Naive thymus-derived CD8-positive, alpha-beta T cell (primary cell): ENCODE data around the gene FLNB. TPM values are rescaled to one million over a fixed set of nuclear protein-coding genes. Genes with fewer than 3 reads are reported as not detected.

Experiments
- ATAC-seq, 2 donors: fragments of 150-1000 bp; cut with Tn5 transposase in 1 of 2; sonication (Bioruptor Pico), chemical (Tn5 transposase) in 1 of 2; 1 replicate in 1 of 2; 2 replicates in 1 of 2; pipeline ENCODE4 v1.10.0; 2021; ENCODE audit warnings: mild to moderate bottlenecking in 2 of 2, moderate library complexity in 2 of 2
- POLR2A ChIA-PET: fragments of 350-600 bp; sonication (Branson Sonifier 250); formaldehyde crosslinking; loops from one replicate; lab custom pipeline; 2021; ENCODE audit warnings: antibody characterized with exemption; lab: Charles Lee
- DNase-seq, 10 donors: peaks; one replicate each; pipeline versions ENCODE4 v3.0.0 to v3.0.0-alpha.2; 2020 to 2022
- H3K27ac Mint-ChIP-seq, 10 donors: one replicate each; pipeline ENCODE4 v1.8.0; 2020 to 2022; ENCODE audit warnings: mild to moderate bottlenecking in 10 of 10, mixed read lengths in 10 of 10, moderate library complexity in 4 of 10, inconsistent platforms in 1 of 10
- H3K27me3 Mint-ChIP-seq, 5 donors: one replicate each; pipeline ENCODE4 v1.8.0; 2021 to 2022; ENCODE audit warnings: mixed read lengths in 5 of 5
- H3K36me3 Mint-ChIP-seq, 3 donors: one replicate each; pipeline ENCODE4 v1.8.0; 2020 to 2022; ENCODE audit warnings: mixed read lengths in 3 of 3, mild to moderate bottlenecking in 2 of 3, inconsistent platforms in 1 of 3
- H3K4me1 Mint-ChIP-seq, 4 donors: one replicate each; pipeline ENCODE4 v1.8.0; 2021 to 2022; ENCODE audit warnings: mixed read lengths in 4 of 4
- H3K4me3 Mint-ChIP-seq, 10 donors: one replicate each; pipeline ENCODE4 v1.8.0; 2020 to 2022; ENCODE audit warnings: mild to moderate bottlenecking in 10 of 10, mixed read lengths in 10 of 10, moderate library complexity in 6 of 10, inconsistent platforms in 1 of 10
- H3K9me3 Mint-ChIP-seq, 9 donors: one replicate each; pipeline ENCODE4 v1.8.0; 2020 to 2022; ENCODE audit warnings: mixed read lengths in 9 of 9, mild to moderate bottlenecking in 3 of 9, inconsistent platforms in 1 of 9, moderate library complexity in 1 of 9
- polyA plus RNA-seq, 3 donors: library from polyadenylated mRNA; unstranded; fragments of 300-500 nt; fragmentation: Illumina TruSeq; gene quantifications; one replicate each; pipeline ENCODE4 v1.2.3, GENCODE V29; 2021
- total RNA-seq, 8 experiments: library from RNA in 2 of 8; stranded (reverse) in 2 of 8; gene quantifications; one replicate each; pipeline ENCODE4 v1.2.3 and lab custom pipeline; 2021 to 2026

FLNB gene
- total and polyA plus RNA-seq, 5 experiments from 2014 or later: 11.8 to 76.7 (median 32.2) TPM

DNA sequence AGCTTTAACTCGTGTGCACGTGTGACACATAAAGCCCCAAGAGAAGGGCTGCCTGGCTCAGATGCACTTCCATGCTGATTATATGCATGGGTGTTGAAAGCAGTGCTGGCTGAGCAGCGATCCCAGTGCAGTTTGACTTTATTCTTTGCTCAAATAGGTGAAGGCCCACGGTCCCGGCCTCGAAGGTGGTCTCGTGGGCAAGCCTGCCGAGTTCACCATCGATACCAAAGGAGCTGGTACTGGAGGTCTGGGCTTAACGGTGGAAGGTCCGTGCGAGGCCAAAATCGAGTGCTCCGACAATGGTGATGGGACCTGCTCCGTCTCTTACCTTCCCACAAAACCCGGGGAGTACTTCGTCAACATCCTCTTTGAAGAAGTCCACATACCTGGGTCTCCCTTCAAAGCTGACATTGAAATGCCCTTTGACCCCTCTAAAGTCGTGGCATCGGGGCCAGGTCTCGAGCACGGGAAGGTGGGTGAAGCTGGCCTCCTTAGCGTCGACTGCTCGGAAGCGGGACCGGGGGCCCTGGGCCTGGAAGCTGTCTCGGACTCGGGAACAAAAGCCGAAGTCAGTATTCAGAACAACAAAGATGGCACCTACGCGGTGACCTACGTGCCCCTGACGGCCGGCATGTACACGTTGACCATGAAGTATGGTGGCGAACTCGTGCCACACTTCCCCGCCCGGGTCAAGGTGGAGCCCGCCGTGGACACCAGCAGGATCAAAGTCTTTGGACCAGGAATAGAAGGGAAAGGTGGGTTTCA, 114.9 kb downstream of the FLNB start:
- no peak for DNase-seq
- H3K36me3 Mint-ChIP-seq: peaks cover 14 to 93% (median 61%) of the 10 kb centered on the region in 3 donors
- no peak overlapping the region for H3K27ac Mint-ChIP-seq
- POLR2A ChIA-PET: interaction anchor here (0.6 to 1.4 kb wide), 3 partner anchors 12 to 108 kb away, joined by 3 to 5 read pairs (median 3); no protein-coding TSS in a partner anchor
- H3K27me3 Mint-ChIP-seq: no peaks in the 10 kb centered on the region
- no peak for ATAC-seq
- H3K9me3 Mint-ChIP-seq: no peaks in the 10 kb centered on the region
- peaks cover 2 to 11% (median 7%) of the 10 kb centered on the region in 4 donors for H3K4me1 Mint-ChIP-seq
- no peak overlapping the region for H3K4me3 Mint-ChIP-seq

DNA sequence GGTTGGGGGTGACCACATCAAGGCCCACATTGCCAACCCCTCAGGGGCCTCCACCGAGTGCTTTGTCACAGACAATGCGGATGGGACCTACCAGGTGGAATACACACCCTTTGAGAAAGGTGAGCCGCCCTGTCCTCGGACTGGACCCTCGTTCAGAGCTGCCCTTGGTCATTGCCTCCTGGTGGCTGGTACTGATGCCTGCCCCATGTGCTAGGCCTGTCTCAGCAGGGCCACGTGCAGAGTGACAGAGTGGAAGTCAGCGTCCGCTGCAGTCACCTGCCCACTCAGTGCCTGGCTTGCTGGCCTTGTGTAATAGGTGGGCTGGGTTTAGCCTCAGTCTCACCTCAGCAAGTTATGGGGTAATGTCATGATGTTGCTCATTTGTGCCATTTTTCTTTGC, 116.2 kb downstream of the FLNB start:
- POLR2A ChIA-PET: no interaction called here
- DNase-seq (no peak), ATAC-seq (no peak)
- H3K27me3 Mint-ChIP-seq: no peaks in the 10 kb centered on the region
- no peaks in the 10 kb centered on the region for H3K9me3 Mint-ChIP-seq
- peaks cover 16 to 90% (median 60%) of the 10 kb centered on the region in 3 donors for H3K36me3 Mint-ChIP-seq
- H3K4me1 Mint-ChIP-seq: peaks cover 7 to 14% (median 9%) of the 10 kb centered on the region in 4 donors
- H3K27ac Mint-ChIP-seq: peak overlapping the region in 1 of 10 donors; percentile 8
- H3K4me3 Mint-ChIP-seq: no peak overlapping the region

GRCh38 chr3:58129041-58129770, 121.0 kb downstream of the FLNB start:
- H3K9me3 Mint-ChIP-seq: no peaks in the 10 kb centered on the region
- H3K27me3 Mint-ChIP-seq: no peaks in the 10 kb centered on the region
- peaks cover 2 to 25% (median 13%) of the 10 kb centered on the region in 4 donors for H3K4me1 Mint-ChIP-seq
- no peak for ATAC-seq
- H3K36me3 Mint-ChIP-seq: peaks cover 14 to 85% (median 45%) of the 10 kb centered on the region in 3 donors
- POLR2A ChIA-PET: interaction anchor here (0.8 to 1.4 kb wide), 2 partner anchors 9 to 11 kb away, joined by 3 read pairs; no protein-coding TSS in a partner anchor
- peak overlapping the region in 1 of 10 donors; percentile 45 for H3K4me3 Mint-ChIP-seq
- DNase-seq: no peak
- H3K27ac Mint-ChIP-seq: peak overlapping the region in 4 of 10 donors; percentile 20 to 48 (median 45)

- no peaks in the 10 kb centered on the region for H3K9me3 Mint-ChIP-seq
- peaks cover 13 to 83% (median 37%) of the 10 kb centered on the region in 3 donors for H3K36me3 Mint-ChIP-seq
- no peak overlapping the region for H3K27ac Mint-ChIP-seq
- peaks cover 2 to 25% (median 13%) of the 10 kb centered on the region in 4 donors for H3K4me1 Mint-ChIP-seq
- no peak overlapping the region for H3K4me3 Mint-ChIP-seq
- no peaks in the 10 kb centered on the region for H3K27me3 Mint-ChIP-seq
- DNase-seq (no peak), ATAC-seq (no peak)
- POLR2A ChIA-PET: no interaction called here
Observed at GRCh38 chr3:58130591-58130990, 122.4 kb downstream of the FLNB start.

DNA sequence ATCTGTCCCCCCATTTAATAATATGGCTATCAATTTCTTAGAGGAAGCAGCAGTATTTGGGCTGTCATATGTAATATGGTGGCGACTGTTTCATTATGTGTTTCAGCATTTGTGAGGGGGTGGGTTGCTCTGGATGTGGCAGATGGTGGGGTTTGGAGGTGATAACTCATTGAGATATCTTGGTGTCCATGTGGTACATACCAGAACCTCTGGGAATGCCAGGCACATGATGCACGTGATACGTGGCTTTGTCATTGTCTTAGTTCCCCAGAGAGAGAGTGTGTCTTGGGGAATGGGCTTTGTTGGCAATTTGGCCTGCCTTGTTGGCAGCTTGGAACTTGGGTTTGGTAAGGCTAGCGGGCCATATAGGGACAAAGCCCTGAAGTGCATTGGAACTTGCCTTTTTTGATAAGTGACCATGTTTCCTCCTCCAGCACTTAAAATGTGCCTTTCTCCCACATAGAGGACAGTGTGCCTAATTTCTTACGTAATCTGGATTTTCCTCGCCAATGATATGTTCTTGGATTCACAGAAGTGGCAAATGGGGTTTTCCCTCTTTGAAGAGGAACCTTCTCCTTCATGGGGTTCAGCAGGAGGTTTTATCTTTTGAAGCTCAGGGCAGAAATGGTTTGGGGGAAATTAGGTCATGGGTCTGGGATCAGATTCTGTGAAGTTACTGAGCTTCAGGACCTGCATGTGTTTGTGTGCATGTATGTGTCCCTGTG, 123.0 kb downstream of the FLNB start:
- Mint-ChIP-seq H3K9me3 (no peaks in the 10 kb centered on the region), H3K27me3 (no peaks in the 10 kb centered on the region), H3K4me1 (peaks cover 2 to 25% (median 13%) of the 10 kb centered on the region in 4 donors), H3K27ac (peak overlapping the region in 1 of 10 donors; percentile 38), H3K4me3 (no peak overlapping the region), H3K36me3 (peaks cover 13 to 83% (median 39%) of the 10 kb centered on the region in 3 donors)
- DNase-seq: no peak
- POLR2A ChIA-PET: no interaction called here
- no peak for ATAC-seq

- DNase-seq (no peak), ATAC-seq (no peak)
- Mint-ChIP-seq H3K36me3 (peaks cover 13 to 83% (median 42%) of the 10 kb centered on the region in 3 donors), H3K4me1 (peaks cover 2 to 25% (median 13%) of the 10 kb centered on the region in 4 donors), H3K27ac (peak overlapping the region in 5 of 10 donors; percentile 6 to 17 (median 11)), H3K4me3 (no peak overlapping the region), H3K27me3 (no peaks in the 10 kb centered on the region), H3K9me3 (no peaks in the 10 kb centered on the region)
- POLR2A ChIA-PET: interaction anchor here (0.7 to 0.8 kb wide), 2 partner anchors 12 to 16 kb away, joined by 3 to 4 read pairs; no protein-coding TSS in a partner anchor
Observed at GRCh38 chr3:58132850-58133249, 124.6 kb downstream of the FLNB start.

DNA sequence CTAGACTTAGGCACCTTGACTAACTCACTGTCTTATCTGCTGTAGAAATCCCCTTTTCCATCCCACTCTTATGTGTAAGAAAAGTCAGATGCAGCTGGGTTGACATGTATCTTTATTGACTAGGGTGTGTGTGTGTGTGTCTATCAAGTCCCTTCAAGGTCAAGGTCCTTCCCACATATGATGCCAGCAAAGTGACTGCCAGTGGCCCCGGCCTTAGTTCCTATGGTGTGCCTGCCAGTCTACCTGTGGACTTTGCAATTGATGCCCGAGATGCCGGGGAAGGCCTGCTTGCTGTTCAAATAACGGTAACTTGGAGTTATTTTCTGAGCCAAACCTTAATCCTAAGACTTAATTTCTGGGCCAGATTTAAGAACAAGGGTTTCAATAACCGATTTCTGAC, 126.2 kb downstream of the FLNB start:
- Mint-ChIP-seq H3K36me3 (peaks cover 12 to 87% (median 40%) of the 10 kb centered on the region in 3 donors), H3K27ac (peak overlapping the region in 5 of 10 donors; percentile 21 to 74 (median 37)), H3K9me3 (no peaks in the 10 kb centered on the region), H3K4me3 (no peak overlapping the region), H3K4me1 (peaks cover 0 to 10% (median 6%) of the 10 kb centered on the region in 4 donors), H3K27me3 (no peaks in the 10 kb centered on the region)
- DNase-seq (no peak), ATAC-seq (no peak)
- POLR2A ChIA-PET: no interaction called here

GRCh38 chr3:58135712-58136543, 127.7 kb downstream of the FLNB start:
- H3K27me3 Mint-ChIP-seq: no peaks in the 10 kb centered on the region
- peaks cover 0 to 5% (median 2%) of the 10 kb centered on the region in 4 donors for H3K4me1 Mint-ChIP-seq
- POLR2A ChIA-PET: interaction anchor here (1.1 kb wide), 1 partner anchor 127 kb away, joined by 3 read pairs; the partner anchor contains the start of gene FLNB
- H3K9me3 Mint-ChIP-seq: no peaks in the 10 kb centered on the region
- peaks cover 12 to 91% (median 47%) of the 10 kb centered on the region in 3 donors for H3K36me3 Mint-ChIP-seq
- peak overlapping the region in 2 of 10 donors; percentile 73 to 79 for H3K27ac Mint-ChIP-seq
- ATAC-seq (no peak), DNase-seq (no peak)
- H3K4me3 Mint-ChIP-seq: no peak overlapping the region

DNA sequence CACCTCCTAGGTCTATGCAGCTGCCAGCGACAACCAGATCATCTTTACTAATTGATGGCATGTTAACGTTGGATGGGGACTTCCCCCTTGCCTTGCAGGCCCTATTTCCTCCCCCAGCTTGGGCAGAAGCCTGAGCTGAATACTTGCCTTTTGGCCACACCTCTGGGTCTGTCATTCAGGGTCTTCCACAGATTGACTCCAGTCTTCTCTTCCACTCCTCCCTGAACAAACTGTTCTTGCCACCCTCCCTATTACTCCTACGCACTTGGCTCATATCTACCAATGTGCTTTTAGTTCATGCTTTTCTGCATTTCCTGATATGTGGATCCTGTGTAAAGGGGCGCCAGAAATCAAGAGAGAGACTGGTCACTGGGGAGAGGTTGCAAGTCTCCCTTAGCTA, 129.1 kb downstream of the FLNB start:
- Mint-ChIP-seq H3K4me3 (no peak overlapping the region), H3K36me3 (peaks cover 12 to 91% (median 48%) of the 10 kb centered on the region in 3 donors)
- no peak for ATAC-seq

GRCh38 chr3:58141766-58142345, 133.6 kb downstream of the FLNB start:
- peaks cover 3 to 92% (median 48%) of the 10 kb centered on the region in 3 donors for H3K36me3 Mint-ChIP-seq
- H3K4me3 Mint-ChIP-seq: no peak overlapping the region
- H3K27ac Mint-ChIP-seq: peak overlapping the region in 1 of 10 donors; percentile 58
- DNase-seq (no peak), ATAC-seq (no peak)
- H3K9me3 Mint-ChIP-seq: no peaks in the 10 kb centered on the region
- POLR2A ChIA-PET: no interaction called here
- no peaks in the 10 kb centered on the region for H3K27me3 Mint-ChIP-seq
- peaks cover 0 to 5% (median 0%) of the 10 kb centered on the region in 4 donors for H3K4me1 Mint-ChIP-seq

More for the DNA sequence above, 129.1 kb downstream of the FLNB start:
- POLR2A ChIA-PET: interaction anchor here (0.7 to 1.5 kb wide), 3 partner anchors 8 to 129 kb away, joined by 3 to 4 read pairs (median 3); partner anchors contain the start of gene FLNB
- peaks cover 0 to 7% (median 2%) of the 10 kb centered on the region in 4 donors for H3K4me1 Mint-ChIP-seq
- peak overlapping the region in 1 of 10 donors; percentile 78 for H3K27ac Mint-ChIP-seq
- H3K27me3 Mint-ChIP-seq: no peaks in the 10 kb centered on the region
- no peak for DNase-seq
- no peaks in the 10 kb centered on the region for H3K9me3 Mint-ChIP-seq
